IMR-90 (cell line): ENCODE results near the gene CBY1. TPM values are rescaled to one million over a fixed set of nuclear protein-coding genes. Genes with fewer than 3 reads are reported as not detected.

Source experiments
- ATAC-seq: fragments of 200-7000 bp; cut with Tn5 transposase; 2 replicates; pipeline ENCODE4 v1.9.1; 2020; ENCODE audit warnings: low read depth, mild to moderate bottlenecking, moderate library complexity
- BruUV-seq: library from RNA; stranded (reverse); fragments of 400-500 nt; replicated peaks from 2 replicates; lab custom pipeline; 2021; lab: Mats Ljungman, UMichigan
- CTCF ChIA-PET: fragments of 300-600 bp; formaldehyde crosslinking; extraction: SDS; loops from one replicate; lab custom pipeline; 2021; ENCODE audit warnings: antibody characterized with exemption; lab: Yijun Ruan, JAX
- POLR2A ChIA-PET: fragments of 300-600 bp; sonication (Branson Sonifier 250); formaldehyde crosslinking; loops from one replicate; lab custom pipeline; 2022; ENCODE audit warnings: antibody characterized with exemption; ENCODE audit not compliant: unreplicated experiment; lab: Charles Lee
- DNase-seq: peaks from one replicate; pipeline ENCODE4 v3.0.0; 2013
- H2AFZ ChIP-seq: replicated peaks from 2 replicates; pipeline ENCODE3; 2013; ENCODE audit warnings: low read length, mild to moderate bottlenecking; ENCODE audit not compliant: poor library complexity
- H2AK5ac ChIP-seq: 2 replicates; pipeline ENCODE4 v1.6.1; 2013; ENCODE audit warnings: low read depth, low read length, inconsistent platforms
- H2AK9ac ChIP-seq: replicated peaks from 2 replicates; pipeline ENCODE3; 2013; ENCODE audit warnings: mild to moderate bottlenecking, low read depth, low read length, moderate library complexity; ENCODE audit not compliant: poor library complexity
- H2BK120ac ChIP-seq: 2 replicates; pipeline ENCODE4 v1.6.1; 2013; ENCODE audit warnings: low read depth, low read length, inconsistent platforms
- H2BK15ac ChIP-seq: 3 replicates; pipeline ENCODE4 v1.6.1; 2013; ENCODE audit warnings: low read depth, low read length, inconsistent platforms
- H2BK20ac ChIP-seq: 2 replicates; pipeline ENCODE4 v1.6.1; 2013; ENCODE audit warnings: low read depth, mild to moderate bottlenecking, inconsistent platforms, low read length, moderate library complexity
- H2BK5ac ChIP-seq: 2 replicates; pipeline ENCODE4 v1.6.1; 2013; ENCODE audit warnings: mild to moderate bottlenecking, low read depth, low read length, inconsistent platforms; ENCODE audit not compliant: poor library complexity, severe bottlenecking
- H3K14ac ChIP-seq: replicated peaks from 2 replicates; pipeline ENCODE4 v1.6.1; 2013; ENCODE audit warnings: low read depth, low read length, inconsistent platforms
- H3K18ac ChIP-seq: 2 replicates; pipeline ENCODE4 v1.6.1; 2013; ENCODE audit warnings: low read depth, low read length, control low read depth
- H3K23ac ChIP-seq: 2 replicates; pipeline ENCODE4 v1.6.1; 2013; ENCODE audit warnings: low read depth, low read length, inconsistent platforms
- H3K27ac ChIP-seq: 2 replicates; pipeline ENCODE4 v1.5.1; 2013; ENCODE audit warnings: mild to moderate bottlenecking, control low read depth, low read length; ENCODE audit not compliant: insufficient read depth
- H3K27me3 ChIP-seq: 2 replicates; pipeline ENCODE4 v1.6.1; 2013; ENCODE audit warnings: low read length; ENCODE audit not compliant: control insufficient read depth, insufficient read depth
- H3K36me3 ChIP-seq: 2 replicates; pipeline ENCODE4 v1.6.1; 2013; ENCODE audit warnings: low read length, mixed read lengths; ENCODE audit not compliant: control insufficient read depth, insufficient read depth
- H3K4ac ChIP-seq: 2 replicates; pipeline ENCODE4 v1.6.1; 2013; ENCODE audit warnings: low read depth, low read length, inconsistent platforms
- H3K4me1 ChIP-seq: 2 replicates; pipeline ENCODE4 v1.6.1; 2013; ENCODE audit warnings: low read length, mixed read lengths; ENCODE audit not compliant: control insufficient read depth, insufficient read depth
- H3K4me2 ChIP-seq: 2 replicates; pipeline ENCODE4 v1.6.1; 2013; ENCODE audit warnings: low read depth, mild to moderate bottlenecking, control low read depth, low read length, moderate library complexity
- H3K4me3 ChIP-seq: 2 replicates; pipeline ENCODE4 v1.5.1; 2013; ENCODE audit warnings: low read depth, mild to moderate bottlenecking, control low read depth, low read length, moderate library complexity; ENCODE audit not compliant: insufficient read depth
- H3K56ac ChIP-seq: 2 replicates; pipeline ENCODE4 v1.6.1; 2013; ENCODE audit warnings: low read length, inconsistent platforms; ENCODE audit not compliant: insufficient read depth; ENCODE audit errors: extremely low read depth
- H3K79me1 ChIP-seq, 2 experiments: 2 replicates each; pipeline ENCODE4 v1.6.1; 2013; ENCODE audit warnings: low read length in 2 of 2, inconsistent platforms in 1 of 2, low read depth in 1 of 2
- H3K9ac ChIP-seq: 2 replicates; pipeline ENCODE4 v1.6.1; 2013; ENCODE audit warnings: low read depth, low read length, control low read depth
- H3K9me1 ChIP-seq: 2 replicates; pipeline ENCODE4 v1.6.1; 2013; ENCODE audit warnings: low read length, inconsistent platforms; ENCODE audit not compliant: insufficient read depth
- H3K9me3 ChIP-seq: 2 replicates; pipeline ENCODE4 v1.6.1; 2013; ENCODE audit warnings: low read length; ENCODE audit not compliant: control insufficient read depth, insufficient read depth
- H4K20me1 ChIP-seq: 2 replicates; pipeline ENCODE4 v1.6.1; 2013; ENCODE audit warnings: low read length, inconsistent platforms; ENCODE audit not compliant: insufficient read depth
- H4K5ac ChIP-seq: 2 replicates; pipeline ENCODE4 v1.6.1; 2013; ENCODE audit warnings: mild to moderate bottlenecking, low read depth, low read length, control low read depth
- H4K8ac ChIP-seq, 2 experiments: 2 replicates each; pipeline ENCODE4 v1.6.1; 2013; ENCODE audit warnings: low read depth in 2 of 2, low read length in 2 of 2, control low read depth in 1 of 2, inconsistent platforms in 1 of 2
- H4K91ac ChIP-seq: 2 replicates; pipeline ENCODE4 v1.6.1; 2013; ENCODE audit warnings: low read depth, low read length, inconsistent platforms; ENCODE audit not compliant: insufficient read depth
- BHLHE40 ChIP-seq: fragments of 150-350 bp; IDR thresholded peaks from 2 replicates; pipeline ENCODE4 v1.6.1; 2016; ENCODE audit warnings: mild to moderate bottlenecking, low read depth, low read length
- CEBPB ChIP-seq: IDR thresholded peaks from 2 replicates; pipeline ENCODE4 v1.6.1; 2012; ENCODE audit warnings: low read depth, low read length, improper control_type of control experiment
- CHD1 ChIP-seq: IDR thresholded peaks from 2 replicates; pipeline ENCODE4 v1.6.1; 2012; ENCODE audit warnings: low read depth, low read length, improper control_type of control experiment
- CTCF ChIP-seq: conservative IDR thresholded peaks from 2 replicates; pipeline ENCODE4 v1.5.1; 2012; ENCODE audit warnings: mild to moderate bottlenecking, low read depth, low read length, improper control_type of control experiment
- ELK1 ChIP-seq: fragments of 150-350 bp; IDR thresholded peaks from 2 replicates; pipeline ENCODE4 v1.6.1; 2016; ENCODE audit warnings: low read depth, mild to moderate bottlenecking, low read length, moderate library complexity, borderline replicate concordance
- FOS ChIP-seq: fragments of 150-350 bp; IDR thresholded peaks from 2 replicates; pipeline ENCODE4 v1.6.1; 2016; ENCODE audit warnings: low read depth, low read length
- MAFK ChIP-seq: IDR thresholded peaks from 2 replicates; pipeline ENCODE4 v1.6.1; 2012; ENCODE audit warnings: low read depth, low read length, improper control_type of control experiment
- MAZ ChIP-seq: IDR thresholded peaks from 2 replicates; pipeline ENCODE4 v1.6.1; 2012; ENCODE audit warnings: low read depth, mild to moderate bottlenecking, low read length, improper control_type of control experiment, moderate library complexity, borderline replicate concordance
- MXI1 ChIP-seq: IDR thresholded peaks from 2 replicates; pipeline ENCODE4 v1.6.1; 2012; ENCODE audit warnings: low read depth, mild to moderate bottlenecking, low read length, moderate library complexity, borderline replicate concordance
- NFE2L2 ChIP-seq: fragments of 150-350 bp; IDR thresholded peaks from 2 replicates; pipeline ENCODE4 v1.6.1; 2016; ENCODE audit warnings: low read depth, mild to moderate bottlenecking, low read length
- POLR2A ChIP-seq: IDR thresholded peaks from 2 replicates; pipeline ENCODE4 v1.6.1; 2012; ENCODE audit warnings: mild to moderate bottlenecking, low read depth, low read length
- RAD21 ChIP-seq: IDR thresholded peaks from 2 replicates; pipeline ENCODE4 v1.6.1; 2012; ENCODE audit warnings: low read length, improper control_type of control experiment
- RCOR1 ChIP-seq: IDR thresholded peaks from 2 replicates; pipeline ENCODE4 v1.6.1; 2012; ENCODE audit warnings: mild to moderate bottlenecking, low read length, improper control_type of control experiment; ENCODE audit not compliant: insufficient replicate concordance
- RFX5 ChIP-seq: IDR thresholded peaks from 2 replicates; pipeline ENCODE4 v1.8.0; 2012; ENCODE audit warnings: low read depth, mild to moderate bottlenecking, low read length, moderate library complexity
- SMC3 ChIP-seq: fragments of 150-350 bp; IDR thresholded peaks from 2 replicates; pipeline ENCODE4 v1.6.1; 2016; ENCODE audit warnings: low read depth, mild to moderate bottlenecking, antibody characterized with exemption, low read length, moderate library complexity
- USF2 ChIP-seq: fragments of 150-350 bp; IDR thresholded peaks from 2 replicates; pipeline ENCODE4 v1.6.1; 2017; ENCODE audit warnings: mild to moderate bottlenecking, antibody characterized with exemption, low read length, low read depth
- WGBS, 2 experiments: methylation state at CpG; one replicate each; pipeline versions ENCODE4 v1.1.5 to v1.1.7; 2013; ENCODE audit warnings: missing lambda C conversion rate in 2 of 2; ENCODE audit not compliant: insufficient read length in 1 of 2; ENCODE audit errors: extremely low coverage in 2 of 2; 5-methylcytosine and 5-hydroxymethylcytosine counted together
- dilution Hi-C: fragments of 300-500 bp; cut with HindIII; formaldehyde crosslinking; loops from one replicate; pipeline ENCODE4 v1.14.3; 2018; ENCODE audit warnings: low sequenced_read_pairs; ENCODE audit not compliant: unreplicated experiment
- in situ Hi-C: fragments of 300-500 bp; cut with MboI; formaldehyde crosslinking; loops from 3 replicates; pipeline ENCODE4 v1.14.3; 2019; ENCODE audit warnings: low sequenced_read_pairs, inconsistent platforms, mixed read lengths
- intact Hi-C: fragments of 100-400 bp; cut with micrococcal nuclease; formaldehyde crosslinking; loops from 2 replicates; pipeline ENCODE4 v1.10.0; 2022
- polyA plus RNA-seq, 3 experiments: library from polyadenylated mRNA; depleted of rRNA; stranded (reverse); fragments of >200 nt; gene quantifications; 2 replicates each; pipeline ENCODE4 v1.2.3, GENCODE V29; 2012; ENCODE audit warnings: low replicate concordance in 1 of 3
- total RNA-seq: library from RNA; depleted of rRNA; stranded (reverse); fragments of >200 nt; gene quantifications from 2 replicates; pipeline ENCODE4 v1.2.3, GENCODE V29; 2012

The CBY1 gene
- total and polyA plus RNA-seq, 2 of the 4 experiments (the other 2 are of a cell fraction) = 13.8 to 30.0 TPM

GRCh38 chr22:38698407-38699094 lies 42.1 kb downstream of the CBY1 start:
- Histone ChIP-seq H3K27ac (no peak overlapping the region), H4K91ac (no peak overlapping the region), H2AK9ac (no peak overlapping the region), H3K56ac (no peak overlapping the region), H4K5ac (no peak overlapping the region), H2AFZ (no peak overlapping the region), H2BK120ac (no peak overlapping the region), H4K20me1 (peaks cover 17% of the 10 kb centered on the region; the same call in 1 of the 2 replicates), H3K9me1 (peaks cover 17% of the 10 kb centered on the region), H2BK20ac (no peak overlapping the region), H2BK15ac (no peak overlapping the region), H3K14ac (no peak overlapping the region), H3K27me3 (no peaks in the 10 kb centered on the region), H3K79me1 (peaks cover 25 to 59% of the 10 kb centered on the region in 2 experiments), H3K36me3 (peaks cover 6% of the 10 kb centered on the region; the same call in 1 of the 2 replicates), H2BK5ac (no peak overlapping the region), H3K23ac (peak overlapping the region; percentile 73; the same call in 1 of the 2 replicates), H3K9ac (no peak overlapping the region), H3K4me2 (peak overlapping the region; percentile 100), H3K18ac (no peak overlapping the region), H4K8ac (no peak overlapping the region), H3K4me1 (peaks cover 11% of the 10 kb centered on the region), H3K9me3 (no peaks in the 10 kb centered on the region), H3K4me3 (peak overlapping the region; percentile 96; the same call in 1 of the 2 replicates), H2AK5ac (no peak overlapping the region), H3K4ac (no peak overlapping the region)
- ChIA-PET CTCF (no interaction called here), POLR2A (no interaction called here)
- intact Hi-C loops (no loop called here), in situ Hi-C loops (no loop called here), dilution Hi-C loops (no loop called here)
- no TSS peak for BruUV-seq
- DNase-seq (no peak), ATAC-seq (no peak)
- TF ChIP-seq MAFK (no peak), POLR2A (no peak), USF2 (no peak), CHD1 (no peak), SMC3 (no peak), CEBPB (no peak), MAZ (no peak), FOS (no peak), RCOR1 (no peak), MXI1 (no peak), RFX5 (no peak), BHLHE40 (no peak), CTCF (no peak), NFE2L2 (no peak), RAD21 (no peak), ELK1 (no peak)
- 80% methylated on average over 2 of the region's 13 CpGs; no CpG with 5 or more reads in 1 of the 2 experiments for WGBS, 2 experiments
